ENCODE results near the gene RNASEL.
"Not testable (repeated sequence)": the region's sequence is repeated elsewhere in the genome, so short reads cannot be mapped to it uniquely, and the experiment has no call there.

The RNASEL gene

DNA sequence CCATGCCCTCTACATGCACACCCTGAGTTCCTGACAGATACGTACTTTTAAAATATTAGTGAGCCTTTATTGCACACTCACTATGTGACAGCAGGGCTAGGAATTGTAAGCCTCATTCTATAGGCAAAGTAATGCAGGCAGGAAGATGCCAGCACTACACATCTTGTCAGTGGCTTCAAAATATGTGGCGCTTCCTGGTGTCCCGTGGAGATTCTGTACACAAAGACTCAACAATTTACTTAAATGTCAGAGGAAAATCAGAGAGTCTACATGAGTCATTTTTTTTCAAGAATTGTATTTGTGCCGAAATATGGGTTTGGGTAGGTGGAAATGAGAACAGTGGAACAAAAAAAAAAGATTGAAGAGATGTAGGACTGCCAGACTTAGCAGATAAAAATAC is 27.6 kb downstream of the RNASEL start:
- DNase-seq (ENCODE audit: low read depth) = no peak

DNA sequence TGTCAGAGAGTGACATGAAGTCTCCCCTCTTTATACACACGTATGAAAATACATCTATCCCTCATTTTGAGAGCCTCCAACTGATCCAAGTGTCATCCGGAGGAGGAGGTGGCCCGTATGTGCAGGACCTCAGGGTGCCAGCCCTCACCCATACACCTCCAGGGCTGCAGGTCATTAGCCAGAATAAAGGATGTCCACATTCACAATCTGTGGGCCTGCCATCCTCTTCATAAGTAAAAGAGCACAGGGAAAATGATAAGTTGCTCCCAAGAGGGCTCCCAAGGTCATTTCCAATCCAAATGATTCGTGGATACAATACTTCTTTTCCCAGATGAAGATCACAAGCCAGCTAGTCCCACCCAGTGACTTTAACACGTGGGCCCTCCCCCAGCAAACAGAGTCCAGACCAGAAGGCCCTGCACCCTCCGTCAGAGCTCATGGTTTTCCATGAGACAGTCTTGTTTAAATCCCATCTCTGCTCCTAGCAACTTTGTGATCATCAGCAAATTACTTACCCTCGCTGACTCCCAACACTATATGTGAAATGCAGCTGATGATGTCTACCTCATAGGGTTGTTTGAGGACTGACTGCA is 28.6 kb downstream of the RNASEL start:
- DNase-seq (ENCODE audit: low read depth) = no peak

- DNase-seq (ENCODE audit: low read depth) = no peak
Measured at GRCh38 chr1:182556279-182556678, 32.8 kb downstream of the RNASEL start.

- DNase-seq (ENCODE audit: low read depth) = no peak
Measured at GRCh38 chr1:182555493-182555892, 33.6 kb downstream of the RNASEL start.

- no peak for DNase-seq (ENCODE audit: low read depth)
Measured at GRCh38 chr1:182552527-182552926, 36.5 kb downstream of the RNASEL start.

DNA sequence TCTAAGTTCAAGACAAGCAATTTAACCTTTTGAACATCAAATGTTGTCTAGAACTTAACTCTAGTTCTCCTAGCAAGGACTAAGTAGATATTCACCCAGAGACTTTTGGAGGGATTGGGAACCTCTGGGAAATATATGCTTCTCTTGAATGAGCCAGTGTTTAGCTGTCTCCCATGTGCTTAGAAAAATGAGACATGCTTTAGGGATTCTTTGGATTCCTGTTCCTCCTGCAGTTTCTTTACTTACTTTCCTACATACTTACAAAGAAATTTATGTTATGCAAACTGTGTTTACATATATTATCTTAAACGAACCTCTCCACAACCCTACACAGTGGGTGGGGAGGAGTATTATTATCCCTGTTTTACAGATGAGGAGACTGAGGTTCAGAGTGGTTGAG is 39.2 kb downstream of the RNASEL start:
- no peak for DNase-seq (ENCODE audit: low read depth)

DNA sequence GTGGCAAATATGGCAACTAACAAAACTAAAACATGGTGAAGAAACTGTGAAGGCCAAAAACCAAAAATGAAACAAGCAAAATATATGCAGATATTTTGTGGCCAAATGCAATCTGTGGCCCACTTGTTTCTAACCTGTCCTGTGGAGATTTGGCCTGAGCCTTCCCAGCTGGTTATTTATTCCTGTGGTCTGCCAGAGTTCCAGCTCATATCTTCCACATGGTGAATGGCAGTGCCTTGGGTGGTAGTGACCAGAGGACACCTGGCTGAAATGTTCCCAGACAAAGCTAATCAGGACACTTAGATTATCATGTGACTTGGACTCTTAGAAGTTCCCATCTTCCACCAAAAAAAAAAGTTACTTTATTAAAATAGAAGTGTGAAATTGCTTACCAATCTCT is 39.7 kb downstream of the RNASEL start:
- DNase-seq (ENCODE audit: low read depth) = no peak

DNA sequence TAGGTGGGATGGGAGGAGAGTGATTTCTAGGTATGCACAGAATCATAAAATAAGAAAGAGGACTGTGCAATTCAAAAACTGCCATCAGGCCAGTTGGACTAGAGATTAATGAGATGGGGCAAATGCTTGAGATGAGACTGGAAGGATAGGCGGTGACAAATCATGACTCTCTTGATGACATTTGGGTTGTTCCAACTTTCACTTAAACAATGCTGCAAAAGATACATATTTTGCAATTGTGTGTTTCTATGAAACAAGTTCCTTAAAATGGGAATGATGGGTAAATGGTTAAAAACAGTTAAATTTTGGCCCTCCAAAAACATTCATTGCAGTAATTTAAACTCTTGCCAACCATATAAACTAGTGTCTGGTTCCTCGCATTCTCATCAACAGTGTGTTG is 55.2 kb downstream of the RNASEL start:
- DNase-seq (ENCODE audit: low read depth) = no peak

DNA sequence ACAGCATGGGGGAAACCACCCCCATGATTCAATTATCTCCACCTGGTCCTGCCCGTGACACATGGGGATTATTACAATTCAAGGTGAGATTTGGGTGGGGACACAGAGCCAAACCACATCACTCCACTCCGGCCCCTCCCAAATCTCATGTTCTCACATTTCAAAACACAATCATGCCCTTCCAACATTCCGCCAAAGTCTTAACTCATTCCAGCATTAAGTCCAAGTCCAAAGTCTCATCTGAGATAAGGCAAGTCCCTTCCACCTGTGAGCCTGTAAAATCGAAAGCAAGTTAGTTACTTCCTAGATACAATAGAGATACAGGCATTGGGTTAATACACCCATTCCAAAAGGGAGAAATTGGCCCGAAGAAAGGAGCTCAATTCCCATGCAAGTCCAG is 60.9 kb downstream of the RNASEL start:
- not testable (repeated sequence) for DNase-seq (ENCODE audit: low read depth)

GRCh38 chr1:182527680-182528079 is 61.4 kb downstream of the RNASEL start:
- DNase-seq (ENCODE audit: low read depth) = no peak

DNA sequence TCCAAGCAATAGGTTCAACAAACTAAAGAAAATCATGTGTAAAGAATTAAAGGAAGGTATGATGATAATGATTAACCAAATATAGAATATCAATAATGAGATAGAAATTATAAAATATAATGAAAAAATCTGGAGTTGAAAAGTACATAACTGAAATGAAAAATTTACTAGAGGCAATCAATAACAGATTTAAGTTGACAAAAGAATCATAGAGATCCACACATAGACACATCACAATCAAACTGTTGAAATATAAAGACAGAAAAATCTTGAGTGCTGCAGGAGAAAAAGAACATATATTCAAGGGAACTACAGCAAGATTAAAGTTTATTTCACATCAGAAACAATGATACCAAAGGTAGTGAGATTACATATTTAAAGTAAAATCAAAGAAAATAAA is 63.7 kb downstream of the RNASEL start:
- no peak for DNase-seq (ENCODE audit: low read depth)
